LNCaP clone FGC (cell line): ENCODE results near the gene OR6K6.

Source experiments
- DNase-seq: peaks from one replicate; pipeline ENCODE4 v3.0.0-alpha.2; 2011; ENCODE audit warnings: low read depth
- H3K4me3 ChIP-seq: 2 replicates; pipeline ENCODE4 v1.5.1; 2011; ENCODE audit warnings: mild to moderate bottlenecking, low read depth, low read length, control low read depth
- TF ChIP-seq, protein P1 (sequence below): IDR thresholded peaks from 2 replicates; pipeline ENCODE4 v1.5.1; 2012; ENCODE audit warnings: mild to moderate bottlenecking; ENCODE audit not compliant: control insufficient read depth, insufficient read depth; ENCODE audit errors: extremely low read depth

Gene OR6K6

DNA sequence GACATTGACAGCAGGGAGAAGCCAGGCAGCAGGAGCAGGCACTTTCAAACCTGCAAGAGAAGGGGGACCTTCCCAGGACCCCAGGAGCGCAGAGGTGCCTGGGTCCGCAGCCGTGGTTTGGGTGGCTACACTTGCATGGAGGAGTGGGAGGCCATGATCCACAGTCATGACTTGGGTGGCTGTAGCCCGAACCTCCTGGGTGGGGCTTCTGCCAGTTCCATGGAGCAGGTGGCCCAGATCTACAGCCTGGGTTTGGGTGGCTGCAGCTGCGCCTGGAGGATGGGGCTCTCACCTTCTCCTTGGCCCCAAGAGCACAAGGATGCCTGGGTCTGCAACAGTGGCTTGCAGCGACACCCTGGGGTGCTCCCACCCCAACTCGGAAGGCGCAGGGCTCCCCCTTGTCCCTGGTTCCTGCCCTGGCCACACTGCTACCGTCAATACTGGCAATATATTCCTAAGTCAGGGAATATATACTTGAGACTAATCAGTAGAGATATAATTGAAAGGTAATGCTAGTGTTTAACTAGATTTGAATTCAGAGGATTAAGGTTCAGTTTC, 2.3 kb upstream of the OR6K6 start:
- DNase-seq, result no peak
- no peak overlapping the region for H3K4me3 ChIP-seq
- TF ChIP-seq, protein P1, sequence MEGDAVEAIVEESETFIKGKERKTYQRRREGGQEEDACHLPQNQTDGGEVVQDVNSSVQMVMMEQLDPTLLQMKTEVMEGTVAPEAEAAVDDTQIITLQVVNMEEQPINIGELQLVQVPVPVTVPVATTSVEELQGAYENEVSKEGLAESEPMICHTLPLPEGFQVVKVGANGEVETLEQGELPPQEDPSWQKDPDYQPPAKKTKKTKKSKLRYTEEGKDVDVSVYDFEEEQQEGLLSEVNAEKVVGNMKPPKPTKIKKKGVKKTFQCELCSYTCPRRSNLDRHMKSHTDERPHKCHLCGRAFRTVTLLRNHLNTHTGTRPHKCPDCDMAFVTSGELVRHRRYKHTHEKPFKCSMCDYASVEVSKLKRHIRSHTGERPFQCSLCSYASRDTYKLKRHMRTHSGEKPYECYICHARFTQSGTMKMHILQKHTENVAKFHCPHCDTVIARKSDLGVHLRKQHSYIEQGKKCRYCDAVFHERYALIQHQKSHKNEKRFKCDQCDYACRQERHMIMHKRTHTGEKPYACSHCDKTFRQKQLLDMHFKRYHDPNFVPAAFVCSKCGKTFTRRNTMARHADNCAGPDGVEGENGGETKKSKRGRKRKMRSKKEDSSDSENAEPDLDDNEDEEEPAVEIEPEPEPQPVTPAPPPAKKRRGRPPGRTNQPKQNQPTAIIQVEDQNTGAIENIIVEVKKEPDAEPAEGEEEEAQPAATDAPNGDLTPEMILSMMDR, result no peak

GRCh38 chr1:158771950-158772866, 17.7 kb downstream of the OR6K6 start, which contains the start of gene OR6N1:
Gene OR6N1 (minus strand): TSS chr1:158772195. CDS start chr1:158766682, 5,513 bp downstream.
- DNase-seq, result no peak
- TF ChIP-seq, protein P1, result no peak
- no peak within 1 kb of the TSS for H3K4me3 ChIP-seq

DNA sequence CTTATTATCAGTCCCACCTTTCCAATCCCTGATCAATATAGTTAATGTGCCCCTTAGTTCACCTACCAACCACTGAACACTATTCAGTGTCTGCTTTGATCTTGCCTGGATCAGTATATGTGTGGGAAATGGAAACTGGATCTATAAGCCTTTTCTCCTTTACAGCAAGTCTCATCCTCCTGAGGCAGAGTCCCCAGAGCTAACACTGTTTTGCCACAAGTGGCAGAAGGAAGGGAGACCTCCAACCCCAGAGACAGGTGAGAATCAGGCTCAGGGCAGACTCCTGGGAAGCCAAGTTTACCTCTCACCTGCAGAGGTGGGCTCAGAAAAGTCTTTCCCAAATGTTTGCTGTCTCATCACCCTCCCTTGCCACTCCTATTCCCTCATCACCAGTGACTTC, 26.6 kb downstream of the OR6K6 start, which contains the start of gene OR6N2:
OR6N2 (minus strand) TSS at position 101 of the 400 bp plus-strand sequence. CDS start 3,569 bp downstream, outside the sequence.
- DNase-seq, result no peak
- no peak within 1 kb of the TSS for H3K4me3 ChIP-seq
- TF ChIP-seq, protein P1, result no peak

- TF ChIP-seq, protein P1, result peak; percentile 53
- DNase-seq, result no peak
- no peak overlapping the region for H3K4me3 ChIP-seq
These were observed 39.1 kb downstream of the OR6K6 start for GRCh38 chr1:158793604-158794003.

DNA sequence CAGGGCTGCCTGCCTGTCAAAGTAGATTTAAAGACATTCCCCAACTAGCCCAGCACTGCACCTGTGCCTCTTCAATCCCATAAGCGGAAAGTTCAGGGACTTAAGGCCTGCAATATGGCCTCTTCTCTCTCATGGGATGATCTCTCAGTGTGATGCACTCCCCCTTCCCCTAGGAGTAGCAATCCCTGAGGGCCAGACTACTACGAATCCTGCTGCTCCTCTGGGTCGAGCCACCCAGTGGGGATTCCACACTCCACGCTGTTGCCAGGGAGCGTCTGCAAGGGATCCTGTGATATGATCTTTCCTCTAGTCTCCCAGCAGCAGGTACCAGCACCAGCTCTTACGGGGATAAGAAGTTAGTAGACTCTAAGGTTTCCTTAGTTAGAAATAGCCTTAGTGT, 39.7 kb downstream of the OR6K6 start:
- TF ChIP-seq, protein P1, result no peak
- DNase-seq, result no peak

GRCh38 chr1:158798531-158798930, 44.0 kb downstream of the OR6K6 start:
- no peak overlapping the region for H3K4me3 ChIP-seq
- TF ChIP-seq, protein P1, result peak; percentile 29; the same call in 1 of the 2 replicates
- no peak for DNase-seq

More for the DNA sequence above, 39.7 kb downstream of the OR6K6 start:
- H3K4me3 ChIP-seq, result no peak overlapping the region
